HepG2 (cell line): ENCODE measurements around the gene COL5A1. TPM values are rescaled to one million over a fixed set of nuclear protein-coding genes. Genes with fewer than 3 reads are reported as not detected.

ENCODE experiments used
- ATAC-seq: fragments of 200-7000 bp; cut with Tn5 transposase; 3 replicates; pipeline ENCODE4 v1.9.1; 2020; ENCODE audit warnings: mild to moderate bottlenecking, moderate library complexity
- BruUV-seq: library from RNA; stranded (reverse); fragments of 400-500 nt; replicated peaks from 2 replicates; lab custom pipeline; 2021; lab: Mats Ljungman, UMichigan
- CTCF ChIA-PET: fragments of 300-600 bp; formaldehyde crosslinking; extraction: SDS; loops from one replicate; lab custom pipeline; 2021; ENCODE audit warnings: low total read pairs, inconsistent platforms, low intra/inter-chr PET ratio; lab: Yijun Ruan, JAX
- POLR2A ChIA-PET: fragments of 350-600 bp; sonication (Branson Sonifier 250); formaldehyde crosslinking; loops from one replicate; lab custom pipeline; 2020; ENCODE audit warnings: antibody characterized with exemption, inconsistent platforms; lab: Yijun Ruan, JAX
- DNase-seq: peaks from one replicate; pipeline ENCODE4 v3.0.0-alpha.2; 2015; ENCODE audit warnings: low spot score
- FAIRE-seq: peaks from 3 replicates; lab custom pipeline; 2011; peaks lifted over from hg19 to GRCh38; lab: Jason Lieb, UNC
- H2AFZ ChIP-seq: one replicate; pipeline ENCODE4 v1.6.1; 2011; ENCODE audit warnings: low read length, inconsistent platforms
- H3K27ac ChIP-seq: fragments of 300-600 bp; 3 replicates; pipeline ENCODE4 v1.8.0; 2011; ENCODE audit warnings: mixed run types, mild to moderate bottlenecking, mixed read lengths, low read length, inconsistent platforms; ENCODE audit not compliant: insufficient read depth; ENCODE audit errors: extremely low read length
- H3K27me3 ChIP-seq, 2 experiments: fragments of 200-600 bp in 1 of 2; 2 replicates in 1 of 2; 3 replicates in 1 of 2; pipeline versions ENCODE4 v1.6.0 to v1.8.0; 2011; ENCODE audit warnings: low read length in 2 of 2, mild to moderate bottlenecking in 2 of 2, moderate library complexity in 2 of 2, inconsistent platforms in 1 of 2; ENCODE audit not compliant: insufficient read depth in 2 of 2, control insufficient read depth in 1 of 2
- H3K36me3 ChIP-seq, 2 experiments: fragments of 200-600 bp in 1 of 2; replicated peaks in 1 of 2; 2 replicates in 1 of 2; 3 replicates in 1 of 2; pipeline versions ENCODE4 v1.5.1 to v1.8.0; 2011; ENCODE audit warnings: low read length in 2 of 2, inconsistent platforms in 1 of 2; ENCODE audit not compliant: insufficient read depth in 2 of 2, control insufficient read depth in 1 of 2
- H3K4me1 ChIP-seq: 2 replicates; pipeline ENCODE4 v1.5.1; 2012; ENCODE audit warnings: low read length, inconsistent platforms; ENCODE audit not compliant: insufficient read depth
- H3K4me2 ChIP-seq: 2 replicates; pipeline ENCODE4 v1.6.0; 2011; ENCODE audit warnings: low read depth, low read length, inconsistent platforms
- H3K4me3 ChIP-seq, 3 experiments: fragments of 200-600 bp in 1 of 3; sonication (generic), shearing (Covaris generic) in 1 of 3; replicated peaks in 1 of 3; 2 replicates each; pipeline ENCODE4 v1.5.1; 2011 to 2016; ENCODE audit warnings: low read length in 3 of 3, inconsistent platforms in 2 of 3, low read depth in 2 of 3, mild to moderate bottlenecking in 2 of 3, control low read depth in 1 of 3, mixed read lengths in 1 of 3; ENCODE audit not compliant: insufficient read depth in 1 of 3
- H3K79me2 ChIP-seq: one replicate; pipeline ENCODE4 v1.6.1; 2011; ENCODE audit warnings: low read length, inconsistent platforms; ENCODE audit not compliant: insufficient read depth
- H3K9ac ChIP-seq: 2 replicates; pipeline ENCODE4 v1.6.0; 2011; ENCODE audit warnings: mild to moderate bottlenecking, low read depth, low read length, inconsistent platforms; ENCODE audit not compliant: insufficient read depth
- H3K9me3 ChIP-seq: 2 replicates; pipeline ENCODE4 v1.5.1; 2012; ENCODE audit warnings: mild to moderate bottlenecking, low read length
- H4K20me1 ChIP-seq: 2 replicates; pipeline ENCODE4 v1.6.0; 2011; ENCODE audit warnings: inconsistent platforms, mild to moderate bottlenecking, low read length, moderate library complexity; ENCODE audit not compliant: insufficient read depth
- ELF4 ChIP-seq: sonication (generic); formaldehyde crosslinking; IDR thresholded peaks from 2 replicates; pipeline ENCODE4 v1.5.0; 2020; ENCODE audit warnings: missing genetic modification reagents, mild to moderate bottlenecking, moderate library complexity, borderline replicate concordance
- JUN ChIP-seq: sonication (generic); formaldehyde crosslinking; IDR thresholded peaks from 2 replicates; pipeline ENCODE4 v1.4.0; 2020; ENCODE audit warnings: mild to moderate bottlenecking, missing genetic modification reagents
- MIER3 ChIP-seq: IDR thresholded peaks from 2 replicates; pipeline ENCODE4 v1.6.1; 2016; ENCODE audit warnings: missing compliant biosample characterization, borderline replicate concordance
- SETDB1 ChIP-seq: sonication (generic); formaldehyde crosslinking; IDR thresholded peaks from 2 replicates; pipeline ENCODE4 v1.5.1; 2020; ENCODE audit warnings: missing genetic modification reagents, mild to moderate bottlenecking, borderline replicate concordance
- SMAD1 ChIP-seq: sonication (generic); formaldehyde crosslinking; IDR thresholded peaks from 2 replicates; pipeline ENCODE4 v1.4.0; 2020; ENCODE audit warnings: missing genetic modification reagents, low read depth, mild to moderate bottlenecking, borderline replicate concordance
- ZBTB7B ChIP-seq: sonication (generic); formaldehyde crosslinking; IDR thresholded peaks from 2 replicates; pipeline ENCODE4 v1.4.0; 2020; ENCODE audit warnings: missing genetic modification reagents
- ZNF547 ChIP-seq: sonication (generic); formaldehyde crosslinking; IDR thresholded peaks from 2 replicates; pipeline ENCODE4 v1.5.1; 2020; ENCODE audit warnings: mild to moderate bottlenecking, missing genetic modification reagents
- ZNF775 ChIP-seq: sonication (generic); formaldehyde crosslinking; IDR thresholded peaks from 2 replicates; pipeline ENCODE4 v1.4.0; 2020; ENCODE audit warnings: missing genetic modification reagents, mild to moderate bottlenecking, moderate library complexity, borderline replicate concordance
- ZSCAN25 ChIP-seq: sonication (generic); formaldehyde crosslinking; IDR thresholded peaks from 2 replicates; pipeline ENCODE4 v1.8.0; 2022; ENCODE audit warnings: mild to moderate bottlenecking, missing genetic modification reagents
- WGBS: methylation state at CpG from one replicate; pipeline ENCODE4 v1.1.6; 2017; ENCODE audit warnings: low lambda C conversion rate; 5-methylcytosine and 5-hydroxymethylcytosine counted together
- in situ Hi-C: cut with HindIII; loops from 2 replicates; pipeline ENCODE4 v1.10.0; 2017; ENCODE audit warnings: low pct_unique_long_range_greater_than_20kb; ENCODE audit not compliant: extremely low pct_ligation_motif_present
- intact Hi-C: fragments of 100-400 bp; cut with micrococcal nuclease; formaldehyde crosslinking; loops from one replicate; pipeline ENCODE4 v1.10.0; 2022; ENCODE audit not compliant: unreplicated experiment
- polyA plus RNA-seq, 8 experiments: library from polyadenylated mRNA; depleted of rRNA in 3 of 8; stranded (reverse) in 7 of 8; unstranded in 1 of 8; fragments of >200 nt; fragmentation: Illumina TruSeq in 4 of 8; extraction: Trizol in 4 of 8; gene quantifications; 2 replicates each; pipeline versions ENCODE4 v1.2.1 to v1.2.3, GENCODE V29; 2011 to 2016; ENCODE audit warnings: low read depth in 4 of 8, missing spikeins in 1 of 8, mixed read lengths in 1 of 8; ENCODE audit not compliant: insufficient read depth in 1 of 8
- total RNA-seq, 5 experiments: library from RNA; depleted of rRNA; stranded (reverse); fragments of >200 nt; fragmentation: Illumina TruSeq; extraction: Trizol; gene quantifications; 2 replicates each; pipeline ENCODE4 v1.2.3, GENCODE V29; 2016; ENCODE audit warnings: low read depth in 1 of 5
- TF ChIP-seq, protein P1 (sequence below): sonication (generic); formaldehyde crosslinking; IDR thresholded peaks from 2 replicates; pipeline ENCODE4 v1.8.0; 2022; ENCODE audit warnings: missing genetic modification reagents, mild to moderate bottlenecking, inconsistent platforms, borderline replicate concordance
- TF ChIP-seq, protein P2 (sequence below), 2 experiments: sonication (generic) in 1 of 2; formaldehyde crosslinking in 1 of 2; IDR thresholded peaks; 2 replicates each; pipeline versions ENCODE4 v1.6.1 to v1.9.0; 2014 to 2022; ENCODE audit warnings: antibody characterized with exemption in 1 of 2, borderline replicate concordance in 1 of 2, inconsistent platforms in 1 of 2, low read depth in 1 of 2, missing genetic modification reagents in 1 of 2

COL5A1 gene
- total and polyA plus RNA-seq, 2 of the 13 experiments (the other 11 are each of a cell fraction or from before 2014, with no cell fraction given): not detected

- Histone ChIP-seq H3K9me3 (no peaks in the 10 kb centered on the region), H3K9ac (no peak overlapping the region), H3K79me2 (no peaks in the 10 kb centered on the region), H3K4me3 (no peak overlapping the region), H4K20me1 (no peaks in the 10 kb centered on the region), H3K4me2 (no peak overlapping the region), H3K27me3 (peaks cover 9 to 30% of the 10 kb centered on the region in 2 experiments), H2AFZ (no peak overlapping the region), H3K27ac (no peak overlapping the region), H3K4me1 (no peaks in the 10 kb centered on the region), H3K36me3 (no peaks in the 10 kb centered on the region)
- intact Hi-C loops (no loop called here), in situ Hi-C loops (no loop called here)
- BruUV-seq: no TSS peak
- DNase-seq (no peak), FAIRE-seq (no peak), ATAC-seq (no peak)
- ChIA-PET POLR2A (no interaction called here), CTCF (no interaction called here)
- 2% methylated on average over 1 of the region's 1 CpG for WGBS
- TF ChIP-seq SETDB1 (CRISPR knock-in tag) (no peak), JUN (no peak), ELF4 (no peak)
- TF ChIP-seq, protein P1, sequence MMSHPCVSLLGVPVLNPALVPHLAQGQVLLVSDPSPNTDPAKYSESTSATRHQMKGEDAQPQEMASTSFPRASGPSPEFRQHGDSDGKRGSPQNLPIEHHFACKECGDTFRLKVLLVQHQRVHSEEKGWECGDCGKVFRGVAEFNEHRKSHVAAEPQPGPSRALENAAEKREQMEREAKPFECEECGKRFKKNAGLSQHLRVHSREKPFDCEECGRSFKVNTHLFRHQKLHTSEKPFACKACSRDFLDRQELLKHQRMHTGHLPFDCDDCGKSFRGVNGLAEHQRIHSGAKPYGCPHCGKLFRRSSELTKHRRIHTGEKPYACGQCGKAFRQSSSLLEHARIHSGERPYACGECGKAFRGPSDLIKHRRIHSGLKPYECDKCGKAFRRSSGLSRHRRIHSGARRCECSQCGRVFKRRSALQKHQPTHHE: no peak
Measured at GRCh38 chr9:134726722-134727034, 85.1 kb downstream of the COL5A1 start.

DNA sequence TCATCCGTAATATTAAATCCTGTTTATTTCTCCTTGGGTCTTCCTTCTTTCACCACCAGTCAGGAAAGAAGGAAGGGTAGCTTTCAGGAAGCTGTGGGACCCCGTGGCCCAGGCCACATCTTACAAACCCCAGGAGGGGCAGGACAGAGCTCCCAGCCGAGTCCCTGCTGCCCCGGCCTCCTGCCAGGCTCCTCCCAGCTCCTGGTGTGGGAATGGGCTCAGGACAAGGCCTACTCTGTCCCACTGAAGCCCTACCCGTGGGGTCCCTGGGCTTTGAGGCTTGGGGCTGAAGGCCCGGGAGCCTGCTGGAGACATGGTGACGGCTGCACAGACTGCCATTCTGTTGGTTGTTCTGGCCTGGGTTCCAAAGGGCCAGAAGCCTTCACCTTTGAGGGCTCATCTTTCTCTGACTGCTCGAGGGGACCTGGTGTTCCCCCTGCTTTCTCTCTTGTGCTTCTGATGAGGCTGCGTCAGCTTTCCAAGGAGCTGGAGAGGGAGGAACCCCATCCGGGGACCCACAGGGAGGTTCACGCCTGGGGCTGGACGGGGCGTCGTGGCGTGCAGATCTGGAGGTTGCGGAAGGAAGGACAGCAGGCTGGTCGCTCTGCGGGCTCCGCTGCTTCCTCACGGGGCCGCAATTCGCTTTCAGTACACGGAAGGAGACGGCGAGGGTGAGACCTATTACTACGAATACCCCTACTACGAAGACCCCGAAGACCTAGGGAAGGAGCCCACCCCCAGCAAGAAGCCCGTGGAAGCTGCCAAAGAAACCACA lies 86.6 kb downstream of the COL5A1 start:
- BruUV-seq: no TSS peak
- no peaks in the 10 kb centered on the region for H3K9me3 ChIP-seq
- 46% methylated on average over 21 of the region's 29 CpGs for WGBS
- intact Hi-C loops: no loop called here
- no peaks in the 10 kb centered on the region for H4K20me1 ChIP-seq
- POLR2A ChIA-PET: no interaction called here
- peaks cover 1 to 14% of the 10 kb centered on the region in 2 experiments; a peak in 4 of 5 replicates for H3K27me3 ChIP-seq
- H2AFZ ChIP-seq: no peak overlapping the region
- ATAC-seq (no peak), FAIRE-seq (no peak), DNase-seq (no peak)
- H3K79me2 ChIP-seq: no peaks in the 10 kb centered on the region
- H3K4me3 ChIP-seq: no peak overlapping the region
- no peaks in the 10 kb centered on the region for H3K4me1 ChIP-seq
- no peaks in the 10 kb centered on the region for H3K36me3 ChIP-seq
- H3K9ac ChIP-seq: no peak overlapping the region
- CTCF ChIA-PET: no interaction called here
- no peak overlapping the region for H3K27ac ChIP-seq
- no peak overlapping the region for H3K4me2 ChIP-seq
- in situ Hi-C loops: no loop called here
- no peak for TF ChIP-seq MIER3 (CRISPR knock-in tag)
- TF ChIP-seq ZNF775 (CRISPR knock-in tag): no peak
- TF ChIP-seq ZNF547: no peak
- no peak for TF ChIP-seq ZSCAN25 (CRISPR knock-in tag)
- TF ChIP-seq, protein P2, sequence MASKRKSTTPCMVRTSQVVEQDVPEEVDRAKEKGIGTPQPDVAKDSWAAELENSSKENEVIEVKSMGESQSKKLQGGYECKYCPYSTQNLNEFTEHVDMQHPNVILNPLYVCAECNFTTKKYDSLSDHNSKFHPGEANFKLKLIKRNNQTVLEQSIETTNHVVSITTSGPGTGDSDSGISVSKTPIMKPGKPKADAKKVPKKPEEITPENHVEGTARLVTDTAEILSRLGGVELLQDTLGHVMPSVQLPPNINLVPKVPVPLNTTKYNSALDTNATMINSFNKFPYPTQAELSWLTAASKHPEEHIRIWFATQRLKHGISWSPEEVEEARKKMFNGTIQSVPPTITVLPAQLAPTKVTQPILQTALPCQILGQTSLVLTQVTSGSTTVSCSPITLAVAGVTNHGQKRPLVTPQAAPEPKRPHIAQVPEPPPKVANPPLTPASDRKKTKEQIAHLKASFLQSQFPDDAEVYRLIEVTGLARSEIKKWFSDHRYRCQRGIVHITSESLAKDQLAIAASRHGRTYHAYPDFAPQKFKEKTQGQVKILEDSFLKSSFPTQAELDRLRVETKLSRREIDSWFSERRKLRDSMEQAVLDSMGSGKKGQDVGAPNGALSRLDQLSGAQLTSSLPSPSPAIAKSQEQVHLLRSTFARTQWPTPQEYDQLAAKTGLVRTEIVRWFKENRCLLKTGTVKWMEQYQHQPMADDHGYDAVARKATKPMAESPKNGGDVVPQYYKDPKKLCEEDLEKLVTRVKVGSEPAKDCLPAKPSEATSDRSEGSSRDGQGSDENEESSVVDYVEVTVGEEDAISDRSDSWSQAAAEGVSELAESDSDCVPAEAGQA (IDR thresholded peaks at IDR 0.05; ENCODE audit: low read depth): no peak
- TF ChIP-seq, protein P2 (CRISPR knock-in tag; IDR thresholded peaks at IDR 0.05; ENCODE audit: borderline replicate concordance): no peak
- TF ChIP-seq ZBTB7B (CRISPR knock-in tag): no peak
- no peak for TF ChIP-seq SMAD1
